Hepatocyte (in vitro differentiated cells): Measurements from ENCODE around the gene SLC22A31. TPM values are rescaled to one million over a fixed set of nuclear protein-coding genes. Genes with fewer than 3 reads are reported as not detected.
"Not testable (repeated sequence)": the region's sequence is repeated elsewhere in the genome, so short reads cannot be mapped to it uniquely, and the experiment has no call there.

Experiments
- DNase-seq: peaks from one replicate; pipeline ENCODE4 v3.0.0-alpha.2; 2016; ENCODE audit warnings: low spot score
- H2AFZ ChIP-seq: fragments of 200-600 bp; sonication (generic); 2 replicates; pipeline ENCODE4 v1.6.0; 2016; ENCODE audit warnings: antibody characterized with exemption, mild to moderate bottlenecking
- H3K27ac ChIP-seq: fragments of 200-600 bp; sonication (generic); 2 replicates; pipeline ENCODE4 v1.5.1; 2016; ENCODE audit warnings: mild to moderate bottlenecking
- H3K27me3 ChIP-seq: fragments of 200-600 bp; sonication (generic); 2 replicates; pipeline ENCODE4 v1.6.1; 2016
- H3K36me3 ChIP-seq: fragments of 200-600 bp; sonication (generic); replicated peaks from 2 replicates; pipeline ENCODE4 v1.5.1; 2016; ENCODE audit warnings: low read depth; ENCODE audit not compliant: insufficient read depth
- H3K4me1 ChIP-seq: fragments of 200-600 bp; sonication (generic); 2 replicates; pipeline ENCODE4 v1.5.1; 2016; ENCODE audit warnings: mild to moderate bottlenecking, moderate library complexity; ENCODE audit not compliant: insufficient read depth
- H3K4me2 ChIP-seq: fragments of 200-600 bp; sonication (generic); 2 replicates; pipeline ENCODE4 v1.6.0; 2016
- H3K4me3 ChIP-seq: fragments of 200-600 bp; sonication (generic); 2 replicates; pipeline ENCODE4 v1.5.1; 2016; ENCODE audit warnings: mild to moderate bottlenecking
- H3K79me2 ChIP-seq: fragments of 200-600 bp; sonication (generic); 2 replicates; pipeline ENCODE4 v1.6.0; 2017; ENCODE audit warnings: mild to moderate bottlenecking
- H3K9me2 ChIP-seq: fragments of 200-600 bp; sonication (generic); replicated peaks from 2 replicates; pipeline ENCODE4 v1.6.0; 2017; ENCODE audit warnings: mild to moderate bottlenecking; ENCODE audit not compliant: insufficient read depth
- H3K9me3 ChIP-seq: fragments of 200-600 bp; sonication (generic); 2 replicates; pipeline ENCODE4 v1.5.1; 2016; ENCODE audit warnings: low read depth, mild to moderate bottlenecking
- H4K20me1 ChIP-seq: fragments of 200-600 bp; sonication (generic); 2 replicates; pipeline ENCODE4 v1.6.0; 2016; ENCODE audit warnings: mild to moderate bottlenecking; ENCODE audit not compliant: insufficient read depth, poor library complexity, severe bottlenecking
- CTCF ChIP-seq: fragments of 200-600 bp; sonication (generic); IDR thresholded peaks from 2 replicates; pipeline ENCODE4 v1.5.1; 2016; ENCODE audit warnings: antibody characterized with exemption, mild to moderate bottlenecking; ENCODE audit not compliant: poor library complexity
- EZH2 ChIP-seq: fragments of 200-600 bp; sonication (generic); IDR thresholded peaks from 2 replicates; pipeline ENCODE4 v1.6.1; 2016; ENCODE audit warnings: antibody characterized with exemption, mild to moderate bottlenecking, borderline replicate concordance
- EZH2phosphoT487 ChIP-seq: fragments of 200-600 bp; sonication (generic); IDR thresholded peaks from one replicate; pipeline ENCODE4 v1.6.1; 2018; ENCODE audit warnings: antibody characterized with exemption, mild to moderate bottlenecking, low read depth, moderate library complexity; ENCODE audit not compliant: unreplicated experiment, severe bottlenecking
- WGBS: methylation state at CpG from one replicate; pipeline ENCODE4 v1.1.6; 2016; ENCODE audit warnings: low lambda C conversion rate; ENCODE audit errors: missing lambda C conversion rate; 5-methylcytosine and 5-hydroxymethylcytosine counted together
- polyA plus RNA-seq: library from polyadenylated mRNA; unstranded; fragments of >200 nt; fragmentation: Nextera tagmentation; extraction: Ambion mirVana; gene quantifications from 2 replicates; pipeline ENCODE4 v1.2.1, GENCODE V29; 2016
- total RNA-seq: library from RNA; depleted of rRNA; stranded (reverse); fragments of >200 nt; gene quantifications from 2 replicates; pipeline ENCODE4 v1.2.3, GENCODE V29; 2014

The SLC22A31 gene
- total and polyA plus RNA-seq, 2 experiments from 2014 or later, result 1.4 to 1.6 TPM

GRCh38 chr16:89246903-89247733 lies 46.8 kb upstream of the SLC22A31 start:
- H3K4me1 ChIP-seq, result peaks cover 6% of the 10 kb centered on the region
- H3K4me2 ChIP-seq, result peak overlapping the region; percentile 99
- no peak for TF ChIP-seq CTCF
- no peak for TF ChIP-seq EZH2phosphoT487
- no peak for TF ChIP-seq EZH2
- no peaks in the 10 kb centered on the region for H3K27me3 ChIP-seq
- H3K4me3 ChIP-seq, result peak overlapping the region; percentile 46
- no peaks in the 10 kb centered on the region for H3K36me3 ChIP-seq
- no peaks in the 10 kb centered on the region for H4K20me1 ChIP-seq
- peak overlapping the region; percentile 67 for H3K27ac ChIP-seq
- peak overlapping the region; percentile 93 for H2AFZ ChIP-seq
- WGBS, result 2% methylated on average over 47 of the region's 78 CpGs
- H3K9me2 ChIP-seq, result no peaks in the 10 kb centered on the region
- peak; percentile 97 for DNase-seq
- H3K9me3 ChIP-seq, result no peaks in the 10 kb centered on the region
- H3K79me2 ChIP-seq, result no peaks in the 10 kb centered on the region

DNA sequence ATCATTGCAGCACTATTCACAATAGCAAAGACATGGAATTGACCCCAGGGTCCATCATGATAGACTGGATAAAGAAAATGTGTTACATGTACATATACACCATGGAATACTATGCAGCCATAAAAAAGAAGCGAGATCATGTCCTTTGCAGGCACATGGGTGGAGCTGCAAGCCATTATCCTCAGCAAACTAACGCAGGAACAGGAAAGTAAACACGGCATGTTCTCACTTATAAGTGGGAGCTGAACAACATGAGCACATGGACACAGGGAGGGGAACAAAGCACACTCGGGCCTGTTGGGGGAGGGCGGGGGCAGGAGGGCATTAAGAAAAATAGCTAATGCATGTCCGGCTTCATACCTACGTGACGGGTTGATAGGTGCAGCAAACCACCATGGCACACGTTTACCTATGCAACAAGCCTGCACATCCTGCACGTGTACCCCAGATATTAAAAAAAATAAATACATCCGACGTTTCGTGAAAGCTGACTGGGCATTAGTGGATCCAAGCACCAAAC lies 46.1 kb upstream of the SLC22A31 start:
- DNase-seq, result no peak
- Histone ChIP-seq H3K4me3 (peak overlapping the region; percentile 46), H3K36me3 (no peaks in the 10 kb centered on the region), H3K27me3 (no peaks in the 10 kb centered on the region), H3K9me2 (no peaks in the 10 kb centered on the region), H3K4me2 (peak overlapping the region; percentile 99), H3K9me3 (no peaks in the 10 kb centered on the region), H4K20me1 (no peaks in the 10 kb centered on the region), H2AFZ (peak overlapping the region; percentile 93), H3K79me2 (peaks cover 3% of the 10 kb centered on the region), H3K4me1 (peaks cover 6% of the 10 kb centered on the region), H3K27ac (peak overlapping the region; percentile 67)
- 73% methylated on average over 7 of the region's 13 CpGs for WGBS
- TF ChIP-seq CTCF (peak; percentile 7), EZH2phosphoT487 (no peak), EZH2 (no peak)

GRCh38 chr16:89244754-89245153 lies 44.4 kb upstream of the SLC22A31 start:
- Histone ChIP-seq H4K20me1 (no peaks in the 10 kb centered on the region), H3K27me3 (no peaks in the 10 kb centered on the region), H3K36me3 (no peaks in the 10 kb centered on the region), H3K79me2 (peaks cover 3% of the 10 kb centered on the region), H2AFZ (no peak overlapping the region), H3K4me3 (no peak overlapping the region), H3K4me1 (peaks cover 6% of the 10 kb centered on the region), H3K4me2 (no peak overlapping the region), H3K9me3 (no peaks in the 10 kb centered on the region), H3K27ac (no peak overlapping the region), H3K9me2 (no peaks in the 10 kb centered on the region)
- no peak for TF ChIP-seq EZH2phosphoT487
- TF ChIP-seq EZH2, result no peak
- TF ChIP-seq CTCF, result no peak
- DNase-seq, result no peak
- 76% methylated on average over 11 of the region's 12 CpGs for WGBS

- not testable (repeated sequence) for H3K4me3 ChIP-seq, H3K36me3 ChIP-seq, H3K27me3 ChIP-seq, H3K9me2 ChIP-seq, H3K9me3 ChIP-seq, DNase-seq, H3K79me2 ChIP-seq, H3K27ac ChIP-seq, H4K20me1 ChIP-seq, H3K4me1 ChIP-seq, H3K4me2 ChIP-seq, H2AFZ ChIP-seq
- WGBS, result 88% methylated on average over 13 of the region's 13 CpGs
These were observed 43.9 kb upstream of the SLC22A31 start for GRCh38 chr16:89244264-89244663.
